NCI-H2107 (cell line): Measurements from ENCODE around the gene STRN.
"Not testable (repeated sequence)": the region's sequence is repeated elsewhere in the genome, so short reads cannot be mapped to it uniquely, and the experiment has no call there.

ENCODE experiments used
- DNase-seq: peaks from one replicate; lab custom pipeline; 2025; lab: John Stamatoyannopoulos, UW

Gene STRN

DNA sequence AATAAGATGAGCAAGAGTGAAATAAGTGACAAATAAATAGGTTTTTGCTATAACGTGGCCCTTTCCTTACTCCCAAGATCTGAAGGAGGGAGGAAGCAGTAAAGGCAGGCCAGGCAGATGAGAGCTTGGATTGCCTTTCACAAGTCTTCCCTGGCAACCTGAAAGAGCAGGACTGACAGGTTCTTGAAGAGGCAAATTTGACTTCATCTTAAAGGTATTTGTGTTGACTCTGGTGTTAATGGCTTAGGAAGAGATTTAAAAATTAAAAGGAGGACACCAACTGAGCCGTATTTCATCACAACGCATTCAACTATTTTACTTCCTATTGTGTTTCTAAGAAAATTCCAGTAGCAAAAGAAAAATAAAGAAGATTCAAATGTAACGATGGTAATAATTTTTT, 3.2 kb downstream of the STRN start:
- DNase-seq: no peak

DNA sequence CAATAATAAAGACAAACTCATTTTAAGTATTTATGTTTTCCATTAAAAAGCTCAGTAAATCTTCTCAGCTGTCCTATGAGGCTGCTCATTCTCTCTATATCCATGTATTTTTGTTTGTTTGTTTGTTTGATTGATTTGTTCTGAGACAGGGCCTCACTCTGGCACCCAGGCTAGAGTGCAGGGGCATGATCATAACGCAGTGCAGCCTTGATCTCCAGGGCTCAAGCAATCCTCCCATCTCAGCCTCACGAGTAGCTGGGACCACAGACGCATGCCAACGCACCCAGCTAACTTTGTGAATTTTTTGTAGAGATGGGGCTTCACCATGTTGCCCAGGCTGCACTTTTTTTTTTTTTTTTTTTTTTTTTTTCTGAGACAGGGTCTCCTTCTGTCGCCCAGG, 5.6 kb downstream of the STRN start:
- no peak for DNase-seq

DNA sequence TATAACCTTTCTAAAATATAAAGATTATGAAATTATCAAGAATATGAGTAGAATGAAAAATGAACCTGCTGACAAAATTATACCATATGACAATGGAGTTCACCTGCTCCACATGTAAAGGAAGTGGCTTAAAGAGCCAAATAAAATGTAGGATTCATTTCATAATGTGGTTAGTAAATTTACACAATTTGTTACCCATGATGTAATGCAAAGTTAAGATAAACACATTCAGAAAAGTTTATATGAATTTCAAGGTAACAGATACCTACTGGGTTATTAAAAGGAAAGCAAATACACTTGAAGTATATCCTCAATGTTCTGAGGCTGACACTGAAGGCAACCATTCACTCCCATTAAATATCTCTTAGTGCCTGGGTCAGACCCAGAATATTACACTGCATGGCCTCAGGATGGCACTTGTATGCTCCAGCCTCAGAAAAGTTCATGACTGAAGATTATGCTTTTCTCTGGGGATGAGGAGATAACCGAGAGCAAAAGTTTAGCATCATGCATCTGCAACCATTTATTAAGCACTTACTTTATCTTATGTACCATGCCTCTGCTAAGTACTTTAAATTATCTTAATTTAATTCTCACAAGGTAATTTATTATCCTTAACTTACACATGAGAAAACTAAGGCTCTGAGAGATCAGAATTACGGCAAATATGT, 6.2 kb downstream of the STRN start:
- DNase-seq: no peak

DNA sequence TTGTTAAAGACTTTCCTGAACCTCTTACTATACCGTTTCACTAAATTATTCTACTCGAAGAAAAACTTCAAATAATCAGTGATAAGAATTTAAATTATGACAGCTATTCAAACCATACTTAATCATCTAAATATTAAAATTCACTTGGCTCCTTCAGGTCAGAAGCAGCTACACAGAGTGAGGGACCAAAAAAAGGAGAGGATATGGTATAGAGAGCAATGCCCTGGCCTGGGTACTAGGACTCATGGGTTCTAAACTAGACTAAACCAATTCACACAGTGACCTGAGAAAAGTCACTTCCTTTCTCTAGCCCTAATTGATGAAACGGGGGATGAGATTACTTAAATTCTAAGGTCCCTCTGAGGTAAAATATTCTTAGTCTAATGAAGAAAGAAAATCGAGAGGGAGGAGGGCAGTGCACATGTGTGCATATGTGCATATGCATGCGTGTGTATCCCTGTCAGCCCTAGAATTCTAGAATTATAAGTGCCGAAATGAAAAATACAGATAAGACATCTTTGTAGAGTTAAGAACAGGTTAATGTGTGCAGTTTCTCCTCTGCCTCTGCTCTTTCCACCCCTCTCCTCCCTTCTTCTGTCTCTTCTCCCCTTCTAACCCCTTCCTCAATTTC, 11.2 kb downstream of the STRN start:
- DNase-seq: no peak

DNA sequence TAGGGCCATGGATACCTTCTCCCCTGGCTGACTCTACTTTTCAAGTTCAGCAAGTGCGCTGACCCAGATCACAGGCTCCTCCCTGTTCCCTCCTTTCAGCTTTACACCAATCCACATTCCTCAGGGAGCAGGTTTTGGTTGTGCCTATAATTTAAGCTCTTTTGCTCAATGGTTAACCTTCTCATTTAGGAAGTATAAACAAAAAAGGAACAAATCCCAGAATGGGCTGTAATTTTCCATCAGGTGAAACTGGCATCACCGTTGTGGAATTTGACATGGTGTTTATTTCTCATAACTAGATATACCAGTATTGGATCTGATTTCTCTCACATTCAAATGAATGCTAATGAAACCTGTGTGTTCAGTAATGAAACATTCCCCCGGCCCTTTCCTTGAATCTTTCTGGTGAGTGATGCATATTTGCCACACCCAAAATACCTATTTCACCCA, 13.6 kb downstream of the STRN start:
- DNase-seq: no peak

DNA sequence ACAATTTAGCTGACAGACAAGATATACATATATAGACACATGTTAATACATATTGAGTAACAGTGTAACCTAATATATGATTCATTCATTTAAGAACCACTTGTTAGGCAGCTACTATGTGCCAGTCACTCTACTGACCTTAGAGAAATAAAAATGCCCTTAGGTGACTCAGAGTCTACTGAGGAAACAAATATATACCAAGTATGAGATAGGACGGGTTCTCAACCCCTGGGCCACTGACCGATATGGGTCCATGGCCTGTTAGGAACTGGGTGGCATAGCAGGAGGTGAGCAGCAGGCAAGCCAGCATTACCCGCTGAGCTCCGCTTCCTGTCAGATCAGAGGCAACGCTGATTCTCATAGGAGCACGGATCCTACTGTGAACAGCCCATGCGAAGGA, 14.8 kb downstream of the STRN start:
- DNase-seq: no peak

DNA sequence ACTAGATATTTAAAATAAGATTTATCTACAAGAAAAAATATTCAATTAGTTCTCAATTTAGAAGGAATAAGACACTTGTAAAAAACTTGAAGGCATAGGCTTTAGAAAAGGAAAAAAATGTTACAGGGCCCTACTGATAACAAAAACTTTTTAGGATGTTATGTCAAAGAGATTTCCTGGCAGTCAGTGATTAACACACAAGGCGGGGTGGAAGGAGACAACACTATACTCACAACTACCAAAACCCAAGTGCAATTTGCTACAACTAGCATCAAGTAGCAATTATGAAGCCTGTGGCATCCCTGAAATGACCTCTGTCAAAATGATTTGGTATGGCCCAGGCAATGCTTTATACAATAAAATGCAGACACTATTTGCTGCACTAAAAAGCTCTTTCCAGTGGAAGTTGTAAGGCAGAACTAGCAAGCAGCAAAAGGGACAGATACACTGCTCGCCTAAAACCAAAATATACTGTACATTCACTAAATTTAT, 15.3 kb downstream of the STRN start:
- DNase-seq: no peak

DNA sequence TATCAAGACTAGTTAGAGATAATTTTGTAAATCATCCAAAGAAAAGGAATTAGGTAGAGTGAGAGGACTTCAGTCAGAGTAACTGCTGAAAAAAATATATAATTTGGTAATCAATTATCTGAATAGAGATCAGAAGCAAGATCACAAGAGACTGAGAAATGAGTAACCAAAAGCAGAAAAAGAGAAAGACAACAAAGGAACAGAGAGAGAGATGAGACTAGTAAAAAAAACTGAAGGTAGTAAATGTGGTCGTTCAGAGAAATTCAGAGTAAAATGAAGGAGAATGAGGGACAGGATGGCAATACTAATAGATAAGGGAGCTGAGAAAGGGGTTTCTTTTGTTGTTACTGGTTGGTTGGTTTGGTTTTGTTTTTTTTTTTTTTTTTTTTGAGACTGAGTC, 16.5 kb downstream of the STRN start:
- no peak for DNase-seq

DNA sequence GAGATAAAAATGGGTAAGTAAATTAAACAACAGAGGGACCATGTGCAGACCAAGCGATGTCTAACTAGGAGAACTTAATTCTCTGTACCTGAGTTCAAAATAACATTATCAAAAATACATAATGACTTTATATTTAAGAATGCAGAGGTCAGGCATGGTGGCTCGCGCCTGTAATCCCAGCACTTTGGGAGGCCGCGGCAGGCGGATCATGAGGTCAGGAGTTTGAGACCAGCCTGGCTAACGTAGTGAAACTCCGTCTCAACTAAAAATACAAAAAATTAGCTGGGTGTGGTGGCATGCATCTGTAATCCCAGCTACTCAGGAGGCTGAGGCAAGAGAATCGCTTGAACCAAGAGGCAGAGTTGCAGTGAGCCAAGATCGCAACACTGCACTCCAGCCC, 21.1 kb downstream of the STRN start:
- DNase-seq: not testable (repeated sequence)

DNA sequence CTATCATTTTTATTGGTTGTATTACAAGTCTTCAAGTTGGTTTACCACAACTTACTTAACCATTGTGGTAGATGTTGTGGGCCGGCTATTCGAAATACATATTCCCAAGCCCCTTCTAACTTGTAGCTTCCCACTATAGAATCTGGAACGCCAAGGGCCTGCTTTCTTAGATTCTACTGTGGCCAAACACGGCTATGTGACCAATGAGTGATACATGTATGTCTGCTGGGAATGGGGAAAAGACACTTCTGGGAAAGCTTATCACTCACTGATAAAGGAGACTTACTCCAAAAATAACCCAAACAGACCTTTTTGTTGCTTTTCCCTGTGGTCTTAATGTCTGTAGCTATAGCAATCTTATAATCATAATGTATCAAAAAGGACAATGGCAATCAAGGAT, 24.5 kb downstream of the STRN start:
- no peak for DNase-seq

DNA sequence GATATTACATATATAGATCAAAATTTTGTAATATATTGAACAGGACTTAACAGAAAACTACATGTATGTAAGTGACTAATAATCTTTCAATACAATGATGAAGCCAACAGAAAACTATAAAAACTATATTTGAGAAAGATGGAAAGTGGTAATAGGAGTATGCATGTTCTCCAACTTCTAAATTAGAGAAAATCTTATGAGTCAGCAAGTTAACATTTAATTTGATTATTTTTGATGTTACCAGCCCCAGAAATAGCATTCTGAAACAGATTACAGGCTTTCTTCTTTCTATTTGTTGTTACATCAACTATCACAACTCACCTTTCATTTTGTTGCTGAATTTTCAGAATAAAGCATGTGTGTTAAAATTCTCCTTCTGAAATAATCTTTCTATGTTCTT, 29.8 kb downstream of the STRN start:
- DNase-seq: not testable (repeated sequence)

DNA sequence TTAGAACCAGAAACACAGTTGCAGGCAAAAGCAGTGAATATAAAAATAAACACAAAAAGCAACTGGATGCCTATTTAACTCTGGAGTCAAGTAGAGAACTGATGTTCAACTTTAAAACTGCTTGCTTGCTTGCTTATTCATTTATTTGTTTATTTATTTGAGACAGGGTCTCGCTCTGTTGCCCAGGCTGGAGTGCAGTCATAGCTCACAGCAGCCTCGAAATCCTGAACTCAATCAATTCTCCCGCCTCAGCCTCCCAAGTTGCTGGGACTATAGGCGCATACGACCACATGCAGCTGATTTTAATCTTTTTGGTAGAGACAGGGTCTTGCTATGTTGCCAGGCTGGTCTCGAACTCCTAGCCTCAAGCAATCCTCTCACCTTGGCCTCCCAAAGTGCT, 34.6 kb downstream of the STRN start:
- not testable (repeated sequence) for DNase-seq

DNA sequence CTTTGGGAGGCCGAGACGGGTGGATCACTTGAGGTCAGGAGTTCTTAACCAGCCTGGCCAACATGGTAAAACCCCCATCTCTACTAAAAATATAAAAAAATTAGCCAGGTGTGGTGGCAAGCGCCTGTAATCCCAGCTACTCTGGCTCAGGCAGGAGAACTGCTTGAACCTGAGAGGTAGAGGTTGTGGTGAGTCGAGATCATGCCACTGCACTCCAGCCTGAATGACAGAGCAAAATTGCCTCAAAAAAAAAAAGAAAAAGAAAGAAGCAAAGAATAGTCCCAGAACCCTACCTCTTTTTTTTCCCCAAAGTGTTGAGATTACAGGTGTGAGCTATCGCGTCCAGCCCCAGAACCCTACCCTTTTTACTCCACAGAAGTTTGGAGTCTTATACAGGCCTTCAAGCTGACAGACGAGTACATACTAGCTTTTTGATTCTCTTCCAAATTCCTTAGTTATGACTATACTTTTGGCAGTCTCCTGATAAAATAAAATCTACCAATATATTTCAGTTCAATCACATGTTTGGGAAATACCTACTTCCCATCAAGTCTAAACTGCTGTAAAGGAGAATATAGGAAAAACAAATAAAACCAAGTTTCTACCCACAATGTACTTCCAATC, 35.4 kb downstream of the STRN start:
- DNase-seq: not testable (repeated sequence)

DNA sequence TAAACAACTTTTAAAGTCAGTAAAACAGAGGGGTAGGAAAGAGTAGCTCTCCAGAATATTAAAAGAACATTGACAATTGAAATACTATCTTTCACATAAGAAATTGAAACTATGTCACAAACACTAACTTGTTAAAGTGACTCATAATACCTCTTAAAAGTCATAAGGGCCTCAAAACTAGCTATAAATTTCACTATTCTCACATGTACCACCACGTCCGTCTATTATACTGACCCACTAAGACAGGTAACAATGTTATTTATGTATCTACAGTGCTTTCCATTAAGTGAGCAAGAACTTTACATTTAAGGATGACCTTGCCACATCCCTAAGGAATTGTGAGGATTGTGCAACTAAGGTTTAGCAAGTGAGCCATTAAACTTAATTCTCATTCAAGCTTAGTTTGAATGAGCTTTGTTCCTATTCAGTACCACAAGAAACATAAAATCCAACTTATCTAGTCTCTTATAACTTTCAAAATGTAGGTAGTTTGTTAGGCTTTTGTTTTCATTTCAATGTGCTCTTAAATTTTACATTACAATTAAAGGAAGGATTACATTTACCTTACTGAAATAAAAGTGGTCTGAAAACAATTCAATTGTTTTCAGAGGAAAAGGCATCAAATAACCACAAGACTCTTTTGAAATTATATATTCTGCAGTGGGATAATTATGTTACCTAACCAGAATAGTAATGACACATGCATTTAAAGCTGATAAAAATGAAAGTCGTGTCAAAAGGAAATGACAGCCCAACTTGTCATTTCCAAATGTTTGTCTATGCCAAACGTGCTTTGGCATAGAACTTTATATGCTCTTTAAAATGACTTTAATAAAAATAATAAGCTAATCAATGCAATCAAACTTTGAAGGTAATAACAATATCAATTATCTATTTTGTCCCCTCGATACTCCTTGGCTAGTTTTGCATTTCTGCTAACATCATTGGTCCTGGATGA, 39.9 kb downstream of the STRN start:
- not testable (repeated sequence) for DNase-seq

DNA sequence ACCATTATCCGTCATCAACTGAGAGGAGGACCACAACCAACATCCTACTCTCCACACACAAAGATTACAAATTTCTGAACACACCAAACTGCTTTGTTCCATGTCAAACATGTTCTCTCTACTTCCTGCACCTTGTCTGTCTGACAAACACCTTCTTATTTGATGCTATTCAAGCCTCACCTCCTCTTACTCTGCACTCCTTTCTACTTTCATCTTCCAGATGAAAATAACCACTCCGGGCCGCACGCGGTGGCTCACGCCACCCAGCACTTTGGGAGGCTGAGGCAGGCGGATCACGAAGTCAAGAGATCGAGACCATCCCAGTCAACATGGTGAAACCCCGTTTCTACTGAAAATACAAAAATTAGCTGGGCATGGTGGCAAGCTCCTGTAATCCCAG, 43.7 kb downstream of the STRN start:
- not testable (repeated sequence) for DNase-seq

DNA sequence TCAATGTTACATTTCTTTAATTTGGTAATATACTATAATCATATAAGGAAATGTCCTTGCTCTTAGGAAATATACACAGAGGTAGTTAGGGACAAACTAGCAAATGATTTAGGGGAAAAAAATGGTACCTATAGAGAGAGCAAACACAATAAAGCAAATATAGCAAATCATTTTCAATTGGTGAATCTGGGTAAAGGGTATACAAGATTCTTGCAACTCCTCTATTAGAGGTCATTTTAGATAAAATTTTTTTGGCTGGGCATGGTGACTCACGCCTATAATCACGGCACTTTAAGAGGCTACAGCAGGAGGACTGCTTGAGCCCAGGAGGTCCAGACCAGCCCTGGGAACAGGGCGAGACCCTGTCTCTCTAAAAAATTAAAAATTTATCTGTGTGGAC, 44.4 kb downstream of the STRN start:
- no peak for DNase-seq

DNA sequence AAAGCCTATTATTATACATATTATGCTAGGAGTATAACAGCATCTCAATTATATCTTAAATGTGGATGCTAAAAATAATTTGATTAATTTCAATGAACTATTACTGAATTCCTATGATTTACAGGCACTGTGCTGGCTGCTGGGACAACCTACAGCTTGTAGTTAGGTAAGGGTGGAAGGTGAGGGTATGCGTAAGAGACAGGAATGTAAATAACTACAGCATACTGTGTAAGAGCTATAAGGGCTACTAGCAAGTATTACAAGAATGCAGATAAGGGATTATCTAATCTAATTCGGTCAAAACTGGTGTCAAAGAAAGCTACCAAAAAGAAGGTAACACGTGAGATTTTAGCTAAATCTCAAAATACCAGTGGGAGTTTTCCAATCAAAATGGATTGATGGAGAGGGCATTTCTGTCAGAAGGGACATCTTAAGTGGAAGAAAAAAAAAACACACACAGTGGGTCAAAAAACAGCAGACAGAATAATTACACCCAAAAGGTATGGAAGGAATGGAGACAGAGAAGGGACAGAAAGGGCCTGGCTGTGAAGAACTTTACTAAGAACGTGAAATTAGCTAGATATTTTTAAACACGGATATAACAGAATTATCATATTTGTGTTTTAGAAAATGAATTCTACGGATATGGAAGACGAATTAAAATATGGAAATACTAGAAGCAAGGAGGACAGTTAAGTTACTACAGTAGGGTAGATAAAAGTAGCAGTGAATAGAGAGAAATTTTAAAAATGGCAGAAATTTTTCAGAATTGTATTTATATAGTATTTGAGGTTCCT, 47.1 kb downstream of the STRN start:
- DNase-seq: no peak

DNA sequence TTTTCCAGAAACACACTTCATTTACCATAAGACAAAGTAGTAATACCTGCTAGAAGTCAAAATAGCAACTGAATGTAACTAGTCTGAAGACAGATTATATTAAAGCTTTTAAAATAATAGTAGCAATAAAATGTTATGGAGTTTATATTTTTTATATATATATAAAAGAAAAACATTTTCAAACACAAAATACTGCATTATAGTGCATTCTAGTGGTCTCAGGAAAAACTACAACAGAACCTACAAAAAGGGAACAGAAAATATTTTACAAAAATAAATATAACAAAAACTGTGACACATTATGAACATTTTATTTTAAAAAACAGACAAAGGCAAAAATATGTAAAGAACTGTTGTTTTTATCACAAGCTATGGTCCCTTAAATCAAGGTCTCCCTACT, 48.0 kb downstream of the STRN start:
- DNase-seq: no peak

DNA sequence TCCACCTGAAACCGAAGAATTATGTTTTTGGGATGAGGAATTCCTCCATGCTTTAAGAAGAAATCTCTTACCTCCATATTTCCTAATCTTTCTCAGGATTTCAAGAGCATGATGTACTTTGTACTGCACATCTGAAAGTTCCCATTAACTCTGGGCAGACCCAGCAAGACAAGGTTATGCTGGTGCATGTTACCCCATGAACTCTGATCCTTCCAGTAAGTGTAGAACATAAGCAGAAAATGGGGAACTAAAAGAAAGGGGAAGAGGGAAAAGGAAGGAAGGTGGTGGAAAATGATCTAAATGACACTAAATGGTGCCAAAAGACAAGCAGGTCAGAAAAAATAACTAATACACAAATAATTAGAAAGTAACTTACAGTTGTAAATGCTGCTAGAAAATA, 50.7 kb downstream of the STRN start:
- no peak for DNase-seq

DNA sequence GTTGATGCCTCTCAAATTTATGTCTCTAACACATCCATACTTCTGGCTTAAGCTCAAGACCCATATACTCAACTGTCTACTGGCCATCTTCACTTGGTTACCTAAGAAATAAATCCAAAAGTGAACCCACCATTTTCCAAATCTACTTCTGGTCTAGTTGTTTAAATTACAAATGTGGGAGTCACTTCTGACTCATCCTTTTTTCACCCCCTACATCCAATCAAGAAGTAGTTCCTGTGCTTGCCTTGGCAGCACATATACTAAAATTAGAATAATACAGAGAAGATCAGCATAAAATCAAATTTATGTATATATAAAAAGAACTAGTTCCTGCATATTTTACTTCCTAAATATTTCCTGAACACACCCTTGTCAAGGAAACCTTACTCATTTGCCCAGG, 53.6 kb downstream of the STRN start:
- no peak for DNase-seq

DNA sequence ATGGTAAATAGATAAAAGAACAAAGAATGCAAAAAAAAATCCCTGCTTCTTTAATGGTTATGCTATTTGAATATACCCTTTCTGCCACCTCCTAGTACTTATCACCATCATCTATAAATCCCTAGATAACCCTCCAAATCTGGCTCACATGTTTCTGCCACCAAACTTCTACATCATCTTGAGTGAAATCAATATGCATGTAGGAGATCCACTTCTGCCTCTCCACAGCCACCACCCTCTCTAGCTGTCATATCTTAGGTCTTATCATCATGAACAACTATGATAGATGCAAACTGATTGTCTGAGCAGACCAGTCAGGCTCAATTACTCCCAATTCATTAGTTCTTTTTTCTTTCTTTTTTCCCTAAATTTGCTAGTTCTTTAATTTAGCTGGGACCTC, 55.3 kb downstream of the STRN start:
- DNase-seq: no peak
